H1 (cell line): ENCODE measurements around the gene TYRP1. TPM values are rescaled to one million over a fixed set of nuclear protein-coding genes. Genes with fewer than 3 reads are reported as not detected.

Experiments used
- CTCF ChIA-PET: fragments of 300-600 bp; sonication (Branson Sonifier 250); formaldehyde crosslinking; loops from one replicate; lab custom pipeline; 2021; ENCODE audit not compliant: partially characterized antibody; lab: Charles Lee
- POLR2A ChIA-PET: fragments of 300-600 bp; sonication (Branson Sonifier 250); formaldehyde crosslinking; loops from one replicate; lab custom pipeline; 2021; ENCODE audit warnings: inconsistent platforms; ENCODE audit not compliant: partially characterized antibody; lab: Charles Lee
- DNase-seq, 2 experiments: peaks; one replicate each; pipeline versions ENCODE4 v3.0.0 to v3.0.0-alpha.2; 2010 to 2022; ENCODE audit warnings: low spot score in 2 of 2, low read depth in 1 of 2, mixed read lengths in 1 of 2
- FAIRE-seq: peaks from 2 replicates; lab custom pipeline; 2011; peaks lifted over from hg19 to GRCh38; lab: Jason Lieb, UNC
- H2AFZ ChIP-seq: 2 replicates; pipeline ENCODE4 v1.8.1; 2012; ENCODE audit warnings: low read length, inconsistent platforms
- H2AK5ac ChIP-seq: 2 replicates; pipeline ENCODE4 v1.6.1; 2013; ENCODE audit warnings: low read depth, low read length
- H2BK120ac ChIP-seq: replicated peaks from 2 replicates; pipeline ENCODE3; 2013; ENCODE audit warnings: low read depth, low read length, inconsistent platforms
- H2BK12ac ChIP-seq: 2 replicates; pipeline ENCODE4 v1.6.1; 2013; ENCODE audit warnings: low read depth, low read length
- H2BK15ac ChIP-seq: 2 replicates; pipeline ENCODE4 v1.6.1; 2013; ENCODE audit warnings: low read length
- H2BK20ac ChIP-seq: 2 replicates; pipeline ENCODE4 v1.6.1; 2013; ENCODE audit warnings: low read length
- H2BK5ac ChIP-seq: 2 replicates; pipeline ENCODE4 v1.6.1; 2013; ENCODE audit warnings: low read depth, low read length
- H3K14ac ChIP-seq: 2 replicates; pipeline ENCODE4 v1.6.1; 2013; ENCODE audit warnings: inconsistent platforms; ENCODE audit not compliant: insufficient read length
- H3K18ac ChIP-seq: 2 replicates; pipeline ENCODE4 v1.6.1; 2013; ENCODE audit warnings: low read length; ENCODE audit errors: extremely low read depth
- H3K23ac ChIP-seq: 2 replicates; pipeline ENCODE4 v1.6.1; 2013; ENCODE audit warnings: inconsistent platforms; ENCODE audit not compliant: insufficient read length
- H3K23me2 ChIP-seq: 2 replicates; pipeline ENCODE4 v1.6.1; 2013; ENCODE audit warnings: low read depth, low read length
- H3K27ac ChIP-seq: 2 replicates; pipeline ENCODE4 v1.6.1; 2011; ENCODE audit warnings: low read depth, low read length, inconsistent platforms
- H3K27me3 ChIP-seq, 4 experiments: replicated peaks in 1 of 4; 1 replicate in 1 of 4; 2 replicates in 3 of 4; pipeline versions ENCODE4 v1.6.1 to v1.8.1; 2011 to 2013; ENCODE audit warnings: low read length in 3 of 4, mild to moderate bottlenecking in 3 of 4, inconsistent platforms in 2 of 4, mixed read lengths in 2 of 4, moderate library complexity in 1 of 4; ENCODE audit not compliant: control insufficient read depth in 3 of 4, insufficient read depth in 3 of 4; ENCODE audit errors: extremely low read depth in 1 of 4
- H3K36me3 ChIP-seq, 4 experiments: 2 replicates each; pipeline versions ENCODE4 v1.6.1 to v1.8.1; 2011 to 2013; ENCODE audit warnings: mild to moderate bottlenecking in 4 of 4, low read length in 3 of 4, moderate library complexity in 2 of 4, control low read depth in 1 of 4, inconsistent platforms in 1 of 4; ENCODE audit not compliant: insufficient read depth in 4 of 4, control insufficient read depth in 2 of 4
- H3K4ac ChIP-seq: replicated peaks from 2 replicates; pipeline ENCODE3; 2013; ENCODE audit warnings: low read length, low read depth, mixed read lengths, inconsistent platforms; ENCODE audit not compliant: insufficient read length
- H3K4me1 ChIP-seq, 4 experiments: replicated peaks in 1 of 4; 1 replicate in 1 of 4; 2 replicates in 3 of 4; pipeline versions ENCODE4 v1.6.1 to v1.8.1; 2011 to 2013; ENCODE audit warnings: low read length in 3 of 4, inconsistent platforms in 2 of 4, mixed read lengths in 1 of 4; ENCODE audit not compliant: insufficient read depth in 4 of 4, control insufficient read depth in 3 of 4
- H3K4me2 ChIP-seq, 2 experiments: 2 replicates each; pipeline versions ENCODE4 v1.6.1 to v1.8.1; 2011 to 2013; ENCODE audit warnings: low read depth in 2 of 2, low read length in 2 of 2, control low read depth in 1 of 2, inconsistent platforms in 1 of 2, mild to moderate bottlenecking in 1 of 2; ENCODE audit not compliant: insufficient read depth in 1 of 2
- H3K4me3 ChIP-seq, 4 experiments: fragments of 200-600, 300-600 bp in 1 of 4; sonication (generic), shearing (Covaris generic), sonication (Bioruptor Twin) in 1 of 4; 2 replicates each; pipeline versions ENCODE4 v1.5.1 to v1.8.1; 2011 to 2016; ENCODE audit warnings: low read length in 4 of 4, low read depth in 3 of 4, control low read depth in 2 of 4, inconsistent platforms in 2 of 4, mild to moderate bottlenecking in 2 of 4, mixed read lengths in 1 of 4, moderate library complexity in 1 of 4; ENCODE audit not compliant: insufficient read depth in 2 of 4; ENCODE audit errors: extremely low read depth in 1 of 4
- H3K56ac ChIP-seq: replicated peaks from 2 replicates; pipeline ENCODE3; 2013; ENCODE audit warnings: low read depth, mild to moderate bottlenecking, mixed read lengths, low read length, inconsistent platforms; ENCODE audit not compliant: insufficient read length
- H3K79me1 ChIP-seq: 2 replicates; pipeline ENCODE4 v1.6.1; 2013; ENCODE audit warnings: low read depth, low read length, control low read depth
- H3K79me2 ChIP-seq, 2 experiments: 2 replicates each; pipeline versions ENCODE4 v1.6.1 to v1.8.1; 2012 to 2013; ENCODE audit warnings: low read length in 2 of 2, mild to moderate bottlenecking in 2 of 2, inconsistent platforms in 1 of 2; ENCODE audit not compliant: insufficient read depth in 2 of 2, control insufficient read depth in 1 of 2
- H3K9ac ChIP-seq, 4 experiments: replicated peaks in 1 of 4; 1 replicate in 1 of 4; 2 replicates in 3 of 4; pipeline versions ENCODE4 v1.6.1 to v1.8.1; 2011 to 2013; ENCODE audit warnings: low read depth in 3 of 4, low read length in 3 of 4, control low read depth in 2 of 4, mild to moderate bottlenecking in 2 of 4, moderate library complexity in 2 of 4, inconsistent platforms in 1 of 4; ENCODE audit errors: extremely low read depth in 1 of 4
- H3K9me3 ChIP-seq, 2 experiments: 2 replicates each; pipeline versions ENCODE4 v1.6.1 to v1.8.1; 2012 to 2013; ENCODE audit warnings: mild to moderate bottlenecking in 2 of 2, moderate library complexity in 2 of 2, control low read depth in 1 of 2, inconsistent platforms in 1 of 2, low read depth in 1 of 2, low read length in 1 of 2, mixed read lengths in 1 of 2; ENCODE audit not compliant: insufficient read depth in 2 of 2
- H4K20me1 ChIP-seq, 2 experiments: replicated peaks in 1 of 2; 2 replicates each; pipeline versions ENCODE3 to v1.8.1; 2011 to 2013; ENCODE audit warnings: inconsistent platforms in 2 of 2, low read length in 2 of 2, mild to moderate bottlenecking in 1 of 2; ENCODE audit not compliant: insufficient read depth in 2 of 2, control insufficient read depth in 1 of 2
- H4K5ac ChIP-seq: 2 replicates; pipeline ENCODE4 v1.6.1; 2013; ENCODE audit warnings: low read length, low read depth, mixed read lengths, inconsistent platforms; ENCODE audit not compliant: insufficient read length
- H4K8ac ChIP-seq: 2 replicates; pipeline ENCODE4 v1.8.0; 2013; ENCODE audit warnings: mild to moderate bottlenecking, moderate library complexity, low read length, inconsistent platforms; ENCODE audit not compliant: insufficient read depth; ENCODE audit errors: extremely low read depth
- H4K91ac ChIP-seq: replicated peaks from 2 replicates; pipeline ENCODE3; 2013; ENCODE audit warnings: low read length, mixed read lengths, inconsistent platforms; ENCODE audit not compliant: insufficient read length
- BCL11A ChIP-seq, 2 experiments: IDR thresholded peaks; one replicate each; pipeline ENCODE4 v1.6.1; 2011; ENCODE audit warnings: low read depth in 2 of 2, low read length in 2 of 2, mild to moderate bottlenecking in 2 of 2
- BRCA1 ChIP-seq: IDR thresholded peaks from 2 replicates; pipeline ENCODE4 v1.6.1; 2012; ENCODE audit warnings: low read depth, low read length, improper control_type of control experiment
- CEBPB ChIP-seq: IDR thresholded peaks from 2 replicates; pipeline ENCODE4 v1.6.1; 2012; ENCODE audit warnings: low read depth, low read length
- CHD1 ChIP-seq: IDR thresholded peaks from 2 replicates; pipeline ENCODE4 v1.6.1; 2012; ENCODE audit warnings: low read depth, low read length, improper control_type of control experiment
- CREB1 ChIP-seq: IDR thresholded peaks from 2 replicates; pipeline ENCODE4 v1.6.1; 2012; ENCODE audit warnings: inconsistent platforms
- E2F6 ChIP-seq: IDR thresholded peaks from 2 replicates; pipeline ENCODE4 v1.6.1; 2012; ENCODE audit warnings: inconsistent platforms
- EZH2 ChIP-seq: fragments of 200-600 bp; sonication (generic); IDR thresholded peaks from 2 replicates; pipeline ENCODE4 v1.7.1; 2012; ENCODE audit warnings: low read depth, mild to moderate bottlenecking, moderate library complexity, low read length, inconsistent platforms; ENCODE audit not compliant: severe bottlenecking
- GABPA ChIP-seq: IDR thresholded peaks from 2 replicates; pipeline ENCODE4 v1.6.1; 2011; ENCODE audit warnings: mild to moderate bottlenecking, low read length, moderate library complexity, borderline replicate concordance; ENCODE audit not compliant: insufficient read depth
- GTF2F1 ChIP-seq: IDR thresholded peaks from 2 replicates; pipeline ENCODE4 v1.6.1; 2012; ENCODE audit warnings: low read depth, low read length, improper control_type of control experiment, borderline replicate concordance
- KDM1A ChIP-seq: fragments of 200-600, 300-600 bp; sonication (generic); IDR thresholded peaks from 2 replicates; pipeline ENCODE4 v1.7.1; 2016; ENCODE audit warnings: mild to moderate bottlenecking, low read length, borderline replicate concordance
- RXRA ChIP-seq: IDR thresholded peaks from 2 replicates; pipeline ENCODE4 v1.6.1; 2011; ENCODE audit warnings: low read depth, mild to moderate bottlenecking, low read length, moderate library complexity; ENCODE audit not compliant: insufficient read depth
- SAP30 ChIP-seq: fragments of 300-600 bp; sonication (generic); IDR thresholded peaks from 2 replicates; pipeline ENCODE4 v1.7.1; 2012; ENCODE audit warnings: low read length, moderate library complexity, mild to moderate bottlenecking, inconsistent platforms; ENCODE audit not compliant: insufficient read depth, insufficient replicate concordance
- SIN3A ChIP-seq, 2 experiments: IDR thresholded peaks in 1 of 2; conservative IDR thresholded peaks in 1 of 2; 2 replicates each; pipeline ENCODE4 v1.6.1; 2011 to 2012; ENCODE audit warnings: low read length in 2 of 2, improper control_type of control experiment in 1 of 2, low read depth in 1 of 2, mild to moderate bottlenecking in 1 of 2
- SIRT6 ChIP-seq: IDR thresholded peaks from one replicate; pipeline ENCODE4 v1.7.1; 2012; ENCODE audit warnings: low read length, inconsistent platforms
- WGBS, 2 experiments: shearing (Covaris generic) in 1 of 2; methylation state at CpG; one replicate each; pipeline versions ENCODE4 v1.1.6 to v1.1.7; 2013 to 2015; ENCODE audit warnings: low lambda C conversion rate in 2 of 2, mixed read lengths in 2 of 2, inconsistent platforms in 1 of 2, low coverage in 1 of 2, missing lambda C conversion rate in 1 of 2; ENCODE audit not compliant: insufficient replicate concordance in 2 of 2, insufficient coverage in 1 of 2, insufficient read length in 1 of 2; ENCODE audit errors: extremely low coverage in 1 of 2, missing lambda C conversion rate in 1 of 2; 5-methylcytosine and 5-hydroxymethylcytosine counted together
- polyA plus RNA-seq, 7 experiments: library from polyadenylated mRNA; depleted of rRNA in 3 of 7; stranded (reverse) in 5 of 7; unstranded in 2 of 7; fragments of >200 nt in 5 of 7; fragments of 200-250 nt in 2 of 7; gene quantifications; 1 replicate in 5 of 7; 2 replicates in 1 of 7; 4 replicates in 1 of 7; pipeline versions ENCODE4 v1.2.1 to v1.2.3, GENCODE V29; 2011 to 2013; ENCODE audit warnings: missing spikeins in 2 of 7, mixed read lengths in 2 of 7
- total RNA-seq: library from RNA; stranded (reverse); fragmentation: NEBNext Ultra II Directional; extraction: Animal tissue kit (Norgen Biotek cat#: 25700); gene quantifications from 2 replicates; pipeline ENCODE4 v1.2.1, GENCODE V29; 2021

TYRP1 gene
- total and polyA plus RNA-seq, 2 of the 8 experiments (the other 6 are each of a cell fraction or from before 2014, with no cell fraction given), result 0.15 TPM; not detected in 1

- Histone ChIP-seq H3K27me3 (no peaks in the 10 kb centered on the region), H3K4me2 (no peak overlapping the region), H4K5ac (no peak overlapping the region), H3K79me2 (no peaks in the 10 kb centered on the region), H2BK12ac (no peak overlapping the region), H2AK5ac (no peak overlapping the region), H3K9ac (no peak overlapping the region), H3K23ac (no peak overlapping the region), H2BK15ac (no peak overlapping the region), H2AFZ (0 out of 2 replicates have a peak overlapping the region, but pooled peaks have one; percentile 40), H2BK5ac (no peak overlapping the region), H3K23me2 (peaks cover 2% of the 10 kb centered on the region; the same call in 1 of the 2 replicates), H3K9me3 (no peaks in the 10 kb centered on the region), H3K4me3 (no peak overlapping the region), H3K4ac (no peak overlapping the region), H3K4me1 (no peaks in the 10 kb centered on the region), H3K36me3 (no peaks in the 10 kb centered on the region), H2BK20ac (no peak overlapping the region), H2BK120ac (no peak overlapping the region), H3K79me1 (no peaks in the 10 kb centered on the region), H4K20me1 (no peaks in the 10 kb centered on the region), H4K8ac (no peak overlapping the region), H3K27ac (no peak overlapping the region), H3K14ac (no peak overlapping the region), H3K56ac (no peak overlapping the region), H4K91ac (no peak overlapping the region), H3K18ac (no peak overlapping the region)
- CTCF ChIA-PET, result no interaction called here
- POLR2A ChIA-PET, result no interaction called here
- 93% methylated on average over 7 of the region's 8 CpGs; no CpG with 5 or more reads in 1 of the 2 experiments for WGBS, 2 experiments
- DNase-seq (no peak), FAIRE-seq (no peak)
- TF ChIP-seq RXRA (no peak), CHD1 (no peak), SAP30 (no peak), KDM1A (no peak), GTF2F1 (no peak), SIN3A (conservative IDR thresholded peaks at IDR 0.05 in 1 of 2, IDR thresholded peaks at IDR 0.05 in 1 of 2; ENCODE audit: low read depth in 1 of 2, low read length in 2 of 2) (no peak), GABPA (no peak), CREB1 (no peak), SIRT6 (no peak), EZH2 (no peak), BRCA1 (no peak), BCL11A (IDR thresholded peaks at IDR 0.05; ENCODE audit: low read depth in 2 of 2, low read length in 2 of 2) (no peak), E2F6 (no peak), CEBPB (no peak)
These were observed 828 bp downstream of the TYRP1 start for GRCh38 chr9:12694013-12694412.
